ENCODE measurements around the gene RTN1. TPM values are rescaled to one million over a fixed set of nuclear protein-coding genes. Genes with fewer than 3 reads are reported as not detected.

The RTN1 gene
- total RNA-seq: 100 to 1,000 TPM in 5 of 8 experiments, 1 to 10 TPM in 1, under 1 TPM in 2; 0.17 to 384 (median 179) TPM

GRCh38 chr14:59870277-59871165 lies at the start of gene RTN1:
RTN1 (minus strand) TSS chr14:59870776; CDS start chr14:59870630, 146 bp downstream.
- Histone ChIP-seq H3K27ac (peak within 1 kb of the TSS; percentile 60 to 89), H3K4me3 (peak within 1 kb of the TSS; percentile 55 to 98 (median 91)), H3K4me1 (replicated peaks in 1 of 2) (peaks cover 6 to 8% of the 10 kb centered on the region in 2 donors)
- 0 to 3% (median 0%) methylated on average over 5 to 15 of the region's 84 CpGs; no CpG with 5 or more reads in 6 of the 10 experiments for WGBS, 10 experiments
- in situ Hi-C loops (cut with MboI; ENCODE audit: low pct_unique_long_range_greater_than_20kb in 2 of 9, low sequenced_read_pairs in 9 of 9, unreplicated experiment in 9 of 9): no loop called here
- peak; percentile 67 to 96 (median 82) for ATAC-seq (replicated peaks in 6 of 8)

GRCh38 chr14:59920378-59920683 lies 49.8 kb upstream of the RTN1 start:
- in situ Hi-C loops (cut with MboI; ENCODE audit: low pct_unique_long_range_greater_than_20kb in 2 of 9, low sequenced_read_pairs in 9 of 9, unreplicated experiment in 9 of 9): loop anchor here in 2 of 9 experiments (25.0 kb wide), 2 partner anchors 208 to 383 kb away; no protein-coding TSS in a partner anchor
- peaks cover 8 to 9% of the 10 kb centered on the region in 2 donors for H3K4me1 ChIP-seq (replicated peaks in 1 of 2)
- no peak for ATAC-seq (replicated peaks in 6 of 8)
- H3K27ac ChIP-seq: peak overlapping the region; percentile 17 to 60
- WGBS, 10 experiments: 20 to 80% (median 33%) methylated on average over 1 of the region's 1 CpG; no CpG with 5 or more reads in 7 of the 10 experiments
- peak overlapping the region; percentile 60 to 77 (median 63) for H3K4me3 ChIP-seq

GRCh38 chr14:59919570-59920377 lies 49.2 kb upstream of the RTN1 start, which contains the start of gene LRRC9:
LRRC9 (plus strand) TSS chr14:59920144.
- peak within 1 kb of the TSS; percentile 60 to 77 (median 63) for H3K4me3 ChIP-seq
- peak in 7 of 8 experiments; percentile 54 to 96 (median 94) for ATAC-seq (replicated peaks in 6 of 8)
- peak within 1 kb of the TSS; percentile 17 to 74 for H3K27ac ChIP-seq
- H3K4me1 ChIP-seq (replicated peaks in 1 of 2): peaks cover 8 to 9% of the 10 kb centered on the region in 2 donors
- 0 to 16% (median 2%) methylated on average over 9 to 14 of the region's 57 CpGs; no CpG with 5 or more reads in 6 of the 10 experiments for WGBS, 10 experiments
- in situ Hi-C loops (cut with MboI; ENCODE audit: low pct_unique_long_range_greater_than_20kb in 2 of 9, low sequenced_read_pairs in 9 of 9, unreplicated experiment in 9 of 9): loop anchor here in 2 of 9 experiments (25.0 kb wide), 2 partner anchors 207 to 382 kb away; no protein-coding TSS in a partner anchor

- in situ Hi-C loops (cut with MboI; ENCODE audit: low pct_unique_long_range_greater_than_20kb in 2 of 9, low sequenced_read_pairs in 9 of 9, unreplicated experiment in 9 of 9): loop anchor here in 2 of 9 experiments (25.0 kb wide), 2 partner anchors 207 to 382 kb away; no protein-coding TSS in a partner anchor
- peaks cover 8 to 9% of the 10 kb centered on the region in 2 donors for H3K4me1 ChIP-seq (replicated peaks in 1 of 2)
- H3K27ac ChIP-seq: peak overlapping the region; percentile 17 to 74
- H3K4me3 ChIP-seq: peak overlapping the region; percentile 60 to 77 (median 63)
- WGBS, 10 experiments: 0 to 17% (median 0%) methylated on average over 1 to 18 of the region's 18 CpGs; no CpG with 5 or more reads in 1 of the 10 experiments
- ATAC-seq (replicated peaks in 6 of 8): peak; percentile 45 to 86 (median 54)
Observed at GRCh38 chr14:59918824-59919569, 48.4 kb upstream of the RTN1 start.

- ATAC-seq (replicated peaks in 6 of 8): no peak
- WGBS, 10 experiments: 0 to 100% (median 78%) methylated on average over 1 of the region's 1 CpG; no CpG with 5 or more reads in 3 of the 10 experiments
- in situ Hi-C loops (cut with MboI; ENCODE audit: low pct_unique_long_range_greater_than_20kb in 2 of 9, low sequenced_read_pairs in 9 of 9, unreplicated experiment in 9 of 9): loop anchor here in 2 of 9 experiments (25.0 kb wide), 2 partner anchors 201 to 376 kb away; no protein-coding TSS in a partner anchor
- peaks cover 0 to 5% of the 10 kb centered on the region in 2 donors for H3K4me1 ChIP-seq (replicated peaks in 1 of 2)
- H3K27ac ChIP-seq: no peak overlapping the region
- no peak overlapping the region for H3K4me3 ChIP-seq
Observed at GRCh38 chr14:59913187-59913586, 42.6 kb upstream of the RTN1 start.

GRCh38 chr14:59912443-59912842 lies 41.9 kb upstream of the RTN1 start:
- in situ Hi-C loops (cut with MboI; ENCODE audit: low pct_unique_long_range_greater_than_20kb in 2 of 9, low sequenced_read_pairs in 9 of 9, unreplicated experiment in 9 of 9): loop anchor here in 2 of 9 experiments (25.0 kb wide), 2 partner anchors 200 to 375 kb away; no protein-coding TSS in a partner anchor
- H3K4me1 ChIP-seq (replicated peaks in 1 of 2): no peaks in the 10 kb centered on the region
- H3K4me3 ChIP-seq: no peak overlapping the region
- WGBS, 10 experiments: 18 to 100% (median 80%) methylated on average over 1 to 2 of the region's 2 CpGs; no CpG with 5 or more reads in 1 of the 10 experiments
- no peak overlapping the region for H3K27ac ChIP-seq
- ATAC-seq (replicated peaks in 6 of 8): no peak

- WGBS, 10 experiments: 0 to 100% (median 78%) methylated on average over 2 of the region's 2 CpGs; no CpG with 5 or more reads in 2 of the 10 experiments
- H3K27ac ChIP-seq: no peak overlapping the region
- H3K4me1 ChIP-seq (replicated peaks in 1 of 2): no peaks in the 10 kb centered on the region
- in situ Hi-C loops (cut with MboI; ENCODE audit: low pct_unique_long_range_greater_than_20kb in 2 of 9, low sequenced_read_pairs in 9 of 9, unreplicated experiment in 9 of 9): loop anchor here in 2 of 9 experiments (25.0 kb wide), 2 partner anchors 193 to 368 kb away; no protein-coding TSS in a partner anchor
- H3K4me3 ChIP-seq: no peak overlapping the region
- peak in 2 of 8 experiments; percentile 25 to 66 for ATAC-seq (replicated peaks in 6 of 8)
Observed at GRCh38 chr14:59905188-59905587, 34.6 kb upstream of the RTN1 start.

- no peak overlapping the region for H3K27ac ChIP-seq
- in situ Hi-C loops (cut with MboI; ENCODE audit: low pct_unique_long_range_greater_than_20kb in 2 of 9, low sequenced_read_pairs in 9 of 9, unreplicated experiment in 9 of 9): loop anchor here in 2 of 9 experiments (25.0 kb wide), 2 partner anchors 192 to 367 kb away; no protein-coding TSS in a partner anchor
- H3K4me3 ChIP-seq: no peak overlapping the region
- ATAC-seq (replicated peaks in 6 of 8): no peak
- H3K4me1 ChIP-seq (replicated peaks in 1 of 2): no peaks in the 10 kb centered on the region
- WGBS, 10 experiments: 14 to 60% (median 39%) methylated on average over 1 to 2 of the region's 2 CpGs; no CpG with 5 or more reads in 4 of the 10 experiments
Observed at GRCh38 chr14:59904184-59904583, 33.6 kb upstream of the RTN1 start.

GRCh38 chr14:59900556-59900955 lies 30.0 kb upstream of the RTN1 start:
- 30 to 100% (median 72%) methylated on average over 1 to 2 of the region's 3 CpGs; no CpG with 5 or more reads in 4 of the 10 experiments for WGBS, 10 experiments

GRCh38 chr14:59897757-59898383 lies 27.3 kb upstream of the RTN1 start:
- in situ Hi-C loops (cut with MboI; ENCODE audit: low pct_unique_long_range_greater_than_20kb in 2 of 9, low sequenced_read_pairs in 9 of 9, unreplicated experiment in 9 of 9): no loop called here
- no peak overlapping the region for H3K27ac ChIP-seq
- ATAC-seq (replicated peaks in 6 of 8): peak in 6 of 8 experiments; percentile 27 to 88 (median 46)
- H3K4me3 ChIP-seq: no peak overlapping the region
- WGBS, 10 experiments: 7 to 72% (median 61%) methylated on average over 2 to 7 of the region's 8 CpGs; no CpG with 5 or more reads in 3 of the 10 experiments
- H3K4me1 ChIP-seq (replicated peaks in 1 of 2): no peaks in the 10 kb centered on the region

More at GRCh38 chr14:59900556-59900955, 30.0 kb upstream of the RTN1 start:
- in situ Hi-C loops (cut with MboI; ENCODE audit: low pct_unique_long_range_greater_than_20kb in 2 of 9, low sequenced_read_pairs in 9 of 9, unreplicated experiment in 9 of 9): loop anchor here in 2 of 9 experiments (25.0 kb wide), 2 partner anchors 188 to 363 kb away; no protein-coding TSS in a partner anchor
- no peaks in the 10 kb centered on the region for H3K4me1 ChIP-seq (replicated peaks in 1 of 2)
- no peak overlapping the region for H3K4me3 ChIP-seq
- ATAC-seq (replicated peaks in 6 of 8): no peak
- no peak overlapping the region for H3K27ac ChIP-seq

GRCh38 chr14:59895721-59896120 lies 25.1 kb upstream of the RTN1 start:
- Histone ChIP-seq H3K4me1 (replicated peaks in 1 of 2) (no peaks in the 10 kb centered on the region), H3K4me3 (no peak overlapping the region), H3K27ac (no peak overlapping the region)
- WGBS, 10 experiments: 0 to 100% (median 79%) methylated on average over 1 of the region's 1 CpG
- no peak for ATAC-seq (replicated peaks in 6 of 8)
- in situ Hi-C loops (cut with MboI; ENCODE audit: low pct_unique_long_range_greater_than_20kb in 2 of 9, low sequenced_read_pairs in 9 of 9, unreplicated experiment in 9 of 9): no loop called here

All from motor neuron (in vitro differentiated cells).